ENCODE data around the gene GRIK1.

Gene GRIK1

GRCh38 chr21:29513535-29513934, 426.3 kb downstream of the GRIK1 start:
- DNase-seq, result no peak

- DNase-seq, result no peak
Observed at GRCh38 chr21:29511096-29511495, 428.7 kb downstream of the GRIK1 start.

GRCh38 chr21:29509121-29509520, 430.7 kb downstream of the GRIK1 start:
- DNase-seq, result no peak

GRCh38 chr21:29508301-29508700, 431.5 kb downstream of the GRIK1 start:
- no peak for DNase-seq

- no peak for DNase-seq
Observed at GRCh38 chr21:29506947-29507346, 432.8 kb downstream of the GRIK1 start.

GRCh38 chr21:29506214-29506613, 433.6 kb downstream of the GRIK1 start:
- DNase-seq, result no peak

GRCh38 chr21:29504751-29505321, 435.0 kb downstream of the GRIK1 start:
- no peak for DNase-seq

GRCh38 chr21:29501451-29501850, 438.3 kb downstream of the GRIK1 start:
- no peak for DNase-seq

GRCh38 chr21:29499734-29500343, 440.0 kb downstream of the GRIK1 start:
- no peak for DNase-seq

- DNase-seq, result no peak
Observed at GRCh38 chr21:29499229-29499628, 440.6 kb downstream of the GRIK1 start.

- no peak for DNase-seq
Observed at GRCh38 chr21:29496337-29496736, 443.5 kb downstream of the GRIK1 start.

- DNase-seq, result no peak
Observed at GRCh38 chr21:29490016-29490415, 449.8 kb downstream of the GRIK1 start.

- DNase-seq, result no peak
Observed at GRCh38 chr21:29487154-29487553, 452.6 kb downstream of the GRIK1 start.
